SK-N-SH (cell line): ENCODE measurements around the gene PDHB. TPM values are rescaled to one million over a fixed set of nuclear protein-coding genes. Genes with fewer than 3 reads are reported as not detected.

Experiments
- CTCF ChIA-PET: fragments of 300-600, 350-600 bp; formaldehyde crosslinking; extraction: SDS; loops from one replicate; lab custom pipeline; 2021; lab: Yijun Ruan, JAX
- POLR2A ChIA-PET: fragments of 350-600 bp; sonication (Branson Sonifier 250); formaldehyde crosslinking; extraction: SDS; loops from one replicate; lab custom pipeline; 2020; ENCODE audit warnings: antibody characterized with exemption, inconsistent platforms; lab: Yijun Ruan, JAX
- DNase-seq: peaks from one replicate; pipeline ENCODE4 v3.0.0; 2012
- H2AFZ ChIP-seq: fragments of 200-600 bp; sonication (generic); 2 replicates; pipeline ENCODE4 v1.8.1; 2016; ENCODE audit warnings: antibody characterized with exemption, mild to moderate bottlenecking, low read depth
- H3F3A ChIP-seq: fragments of 200-600 bp; sonication (generic); replicated peaks from 2 replicates; pipeline ENCODE3; 2016; ENCODE audit warnings: antibody characterized with exemption, mild to moderate bottlenecking; ENCODE audit not compliant: insufficient read depth
- H3K27ac ChIP-seq, 2 experiments: fragments of 200-500 bp in 1 of 2; fragments of 200-600 bp in 1 of 2; sonication (Bioruptor generic) in 1 of 2; sonication (generic), shearing (Covaris generic) in 1 of 2; 2 replicates each; pipeline versions ENCODE4 v1.5.1 to v1.6.1; 2014 to 2016; ENCODE audit warnings: low read depth in 2 of 2, inconsistent platforms in 1 of 2, low read length in 1 of 2, mild to moderate bottlenecking in 1 of 2, mixed read lengths in 1 of 2
- H3K27me3 ChIP-seq: fragments of 200-600 bp; sonication (generic), shearing (Covaris generic); 2 replicates; pipeline ENCODE4 v1.6.1; 2016; ENCODE audit warnings: mixed run types; ENCODE audit not compliant: insufficient read depth
- H3K36me3 ChIP-seq, 2 experiments: fragments of 200-500 bp in 1 of 2; fragments of 200-600 bp in 1 of 2; sonication (Bioruptor generic) in 1 of 2; sonication (generic) in 1 of 2; replicated peaks in 1 of 2; 2 replicates each; pipeline versions ENCODE3 to v1.5.1; 2014 to 2016; ENCODE audit warnings: low read length in 1 of 2, mild to moderate bottlenecking in 1 of 2; ENCODE audit not compliant: insufficient read depth in 2 of 2, control insufficient read depth in 1 of 2
- H3K4me1 ChIP-seq, 2 experiments: fragments of 200-500 bp in 1 of 2; fragments of 200-600 bp in 1 of 2; sonication (Bioruptor generic) in 1 of 2; sonication (generic), shearing (Covaris generic) in 1 of 2; 2 replicates each; pipeline versions ENCODE4 v1.5.1 to v1.6.1; 2014 to 2016; ENCODE audit warnings: low read depth in 1 of 2, low read length in 1 of 2, mixed run types in 1 of 2; ENCODE audit not compliant: insufficient read depth in 2 of 2, control insufficient read depth in 1 of 2
- H3K4me2 ChIP-seq: fragments of 200-600 bp; sonication (generic), shearing (Covaris generic); 2 replicates; pipeline ENCODE4 v1.6.1; 2017; ENCODE audit warnings: mixed run types
- H3K4me3 ChIP-seq, 2 experiments: fragments of 200-500 bp in 1 of 2; fragments of 200-600 bp in 1 of 2; sonication (Bioruptor generic) in 1 of 2; sonication (generic), shearing (Covaris generic) in 1 of 2; 2 replicates each; pipeline versions ENCODE4 v1.5.1 to v1.8.1; 2014 to 2016; ENCODE audit warnings: low read depth in 2 of 2, inconsistent platforms in 1 of 2, low read length in 1 of 2, mild to moderate bottlenecking in 1 of 2, mixed read lengths in 1 of 2, moderate library complexity in 1 of 2
- H3K79me2 ChIP-seq: fragments of 200-600 bp; sonication (generic); 2 replicates; pipeline ENCODE4 v1.8.1; 2017; ENCODE audit warnings: mild to moderate bottlenecking; ENCODE audit not compliant: insufficient read depth
- H3K9ac ChIP-seq: fragments of 200-600 bp; sonication (generic); 2 replicates; pipeline ENCODE4 v1.6.1; 2017; ENCODE audit warnings: mixed run types
- H3K9me2 ChIP-seq: fragments of 200-600 bp; sonication (generic); 2 replicates; pipeline ENCODE4 v1.6.1; 2017; ENCODE audit warnings: mixed run types
- H3K9me3 ChIP-seq: fragments of 200-600 bp; sonication (generic); 2 replicates; pipeline ENCODE4 v1.6.1; 2017; ENCODE audit warnings: mixed run types, mild to moderate bottlenecking, moderate library complexity
- H4K20me1 ChIP-seq: fragments of 200-600 bp; sonication (generic); 2 replicates; pipeline ENCODE4 v1.6.1; 2017; ENCODE audit warnings: mild to moderate bottlenecking, mixed run types; ENCODE audit not compliant: insufficient read depth
- ELF1 ChIP-seq: IDR thresholded peaks from 2 replicates; pipeline ENCODE4 v1.4.0; 2012
- EP300 ChIP-seq, 2 experiments: IDR thresholded peaks; 2 replicates each; pipeline versions ENCODE4 v1.4.0 to v1.6.1; 2012; ENCODE audit warnings: borderline replicate concordance in 1 of 2, low read depth in 1 of 2, low read length in 1 of 2
- EZH2phosphoT487 ChIP-seq: fragments of 200-600 bp; sonication (generic); IDR thresholded peaks from 2 replicates; pipeline ENCODE4 v1.6.1; 2017; ENCODE audit warnings: low read depth, mixed run types, mild to moderate bottlenecking, antibody characterized with exemption, moderate library complexity, borderline replicate concordance
- FOSL2 ChIP-seq: IDR thresholded peaks from 2 replicates; pipeline ENCODE4 v1.4.0; 2012; ENCODE audit warnings: low read depth, mild to moderate bottlenecking, moderate library complexity, borderline replicate concordance
- FOXJ3 ChIP-seq: sonication (generic); formaldehyde crosslinking; IDR thresholded peaks from 2 replicates; pipeline ENCODE4 v1.5.1; 2020; ENCODE audit warnings: mild to moderate bottlenecking, missing genetic modification reagents
- MEF2A ChIP-seq: IDR thresholded peaks from 2 replicates; pipeline ENCODE4 v1.4.0; 2012; ENCODE audit warnings: low read depth, borderline replicate concordance
- NFIC ChIP-seq: IDR thresholded peaks from 2 replicates; pipeline ENCODE4 v1.4.0; 2012; ENCODE audit warnings: borderline replicate concordance
- NRF1 ChIP-seq: IDR thresholded peaks from 2 replicates; pipeline ENCODE4 v1.6.1; 2012; ENCODE audit warnings: low read depth, mild to moderate bottlenecking, low read length
- RAD21 ChIP-seq: IDR thresholded peaks from 2 replicates; pipeline ENCODE4 v1.6.1; 2012; ENCODE audit warnings: mild to moderate bottlenecking, low read length
- REST ChIP-seq: IDR thresholded peaks from 2 replicates; pipeline ENCODE4 v1.6.1; 2012; ENCODE audit warnings: mild to moderate bottlenecking, low read depth, low read length, moderate library complexity
- RFX5 ChIP-seq: IDR thresholded peaks from 2 replicates; pipeline ENCODE4 v1.6.1; 2012; ENCODE audit warnings: mild to moderate bottlenecking, improper control_type of control experiment, low read length
- SIN3A ChIP-seq: IDR thresholded peaks from 2 replicates; pipeline ENCODE4 v1.6.1; 2012; ENCODE audit warnings: low read depth, mild to moderate bottlenecking, low read length, moderate library complexity, borderline replicate concordance
- SMC3 ChIP-seq: IDR thresholded peaks from 2 replicates; pipeline ENCODE4 v1.6.1; 2012; ENCODE audit warnings: low read depth, low read length, improper control_type of control experiment
- TCF12 ChIP-seq: IDR thresholded peaks from 2 replicates; pipeline ENCODE4 v1.4.0; 2012
- TEAD4 ChIP-seq: IDR thresholded peaks from 2 replicates; pipeline ENCODE4 v1.4.0; 2012; ENCODE audit warnings: mild to moderate bottlenecking, borderline replicate concordance; ENCODE audit not compliant: insufficient read depth
- USF1 ChIP-seq: IDR thresholded peaks from 2 replicates; pipeline ENCODE4 v1.4.0; 2012; ENCODE audit warnings: low read depth, borderline replicate concordance
- USF2 ChIP-seq: fragments of 150-350 bp; IDR thresholded peaks from 2 replicates; pipeline ENCODE4 v1.6.1; 2017; ENCODE audit warnings: antibody characterized with exemption, low read length, low read depth, borderline replicate concordance
- YY1 ChIP-seq: IDR thresholded peaks from 2 replicates; pipeline ENCODE4 v1.4.0; 2012; ENCODE audit warnings: low read depth, mild to moderate bottlenecking
- whole genome bisulfite sequencing: methylation state at CpG from one replicate; pipeline ENCODE4 v1.1.6; 2017; ENCODE audit warnings: low lambda C conversion rate; 5-methylcytosine and 5-hydroxymethylcytosine counted together
- polyA plus RNA-seq, 3 experiments: library from polyadenylated mRNA; depleted of rRNA; stranded (reverse); fragments of >200 nt; gene quantifications; 2 replicates each; pipeline ENCODE4 v1.2.3, GENCODE V29; 2012
- TF ChIP-seq, protein P1 (sequence below): IDR thresholded peaks from 2 replicates; pipeline ENCODE4 v1.4.0; 2012; ENCODE audit warnings: low read depth
- TF ChIP-seq, protein P2 (sequence below): fragments of 200-600 bp; sonication (generic); IDR thresholded peaks from 2 replicates; pipeline ENCODE4 v1.6.1; 2017; ENCODE audit warnings: antibody characterized with exemption, mild to moderate bottlenecking, moderate library complexity
- TF ChIP-seq, protein P3 (sequence below): fragments of 150-350 bp; IDR thresholded peaks from 2 replicates; pipeline ENCODE4 v1.6.1; 2016; ENCODE audit warnings: mild to moderate bottlenecking, low read depth, low read length

PDHB gene
- polyA plus RNA-seq, 1 of the 3 experiments (the other 2 are of a cell fraction): 87.5 TPM

DNA sequence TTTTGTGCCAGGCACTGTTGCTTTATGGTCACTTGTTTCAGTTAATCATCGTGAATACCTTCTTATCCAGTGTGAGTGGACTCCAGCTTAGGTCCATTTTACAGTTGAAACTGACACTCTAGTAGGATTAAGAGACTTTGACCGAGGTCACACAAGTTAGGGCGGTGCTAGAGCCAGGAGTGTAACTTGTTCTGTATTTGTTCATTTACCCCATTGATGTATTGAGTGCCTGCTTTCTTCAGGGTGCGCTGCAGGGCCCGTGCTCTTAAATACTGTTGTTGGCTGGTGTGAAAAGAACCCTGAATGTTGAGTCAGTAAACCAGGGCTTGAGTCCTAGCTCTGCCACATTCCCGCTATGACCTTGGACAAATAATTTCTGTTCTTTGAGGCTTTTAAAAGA lies 15.4 kb downstream of the PDHB start:
- WGBS: 84% methylated on average over 6 of the region's 6 CpGs
- Histone ChIP-seq H3K4me1 (peaks cover 0 to 3% of the 10 kb centered on the region in 2 experiments; a peak in 1 of 4 replicates), H3K79me2 (no peaks in the 10 kb centered on the region), H2AFZ (no peak overlapping the region), H3K9ac (no peak overlapping the region), H3K4me3 (no peak overlapping the region), H3K9me2 (no peaks in the 10 kb centered on the region), H3F3A (no peaks in the 10 kb centered on the region), H4K20me1 (no peaks in the 10 kb centered on the region), H3K4me2 (no peak overlapping the region), H3K36me3 (peaks cover 0 to 2% of the 10 kb centered on the region in 2 experiments), H3K27ac (no peak overlapping the region), H3K27me3 (no peaks in the 10 kb centered on the region), H3K9me3 (no peaks in the 10 kb centered on the region)
- no peak for DNase-seq
- CTCF ChIA-PET: interaction anchor here (1.1 to 1.6 kb wide), 3 partner anchors 12 to 240 kb away, joined by 4 to 5 read pairs (median 4); no protein-coding TSS in a partner anchor
- POLR2A ChIA-PET: no interaction called here
- TF ChIP-seq EZH2phosphoT487 (no peak), MEF2A (no peak), USF1 (no peak), RAD21 (no peak), FOSL2 (no peak), YY1 (no peak), TCF12 (no peak), NFIC (no peak), USF2 (no peak), NRF1 (no peak), TEAD4 (no peak), FOXJ3 (CRISPR knock-in tag) (no peak), ELF1 (no peak), SMC3 (no peak)
- TF ChIP-seq, protein P1, sequence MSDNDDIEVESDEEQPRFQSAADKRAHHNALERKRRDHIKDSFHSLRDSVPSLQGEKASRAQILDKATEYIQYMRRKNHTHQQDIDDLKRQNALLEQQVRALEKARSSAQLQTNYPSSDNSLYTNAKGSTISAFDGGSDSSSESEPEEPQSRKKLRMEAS: no peak
- TF ChIP-seq, protein P2, sequence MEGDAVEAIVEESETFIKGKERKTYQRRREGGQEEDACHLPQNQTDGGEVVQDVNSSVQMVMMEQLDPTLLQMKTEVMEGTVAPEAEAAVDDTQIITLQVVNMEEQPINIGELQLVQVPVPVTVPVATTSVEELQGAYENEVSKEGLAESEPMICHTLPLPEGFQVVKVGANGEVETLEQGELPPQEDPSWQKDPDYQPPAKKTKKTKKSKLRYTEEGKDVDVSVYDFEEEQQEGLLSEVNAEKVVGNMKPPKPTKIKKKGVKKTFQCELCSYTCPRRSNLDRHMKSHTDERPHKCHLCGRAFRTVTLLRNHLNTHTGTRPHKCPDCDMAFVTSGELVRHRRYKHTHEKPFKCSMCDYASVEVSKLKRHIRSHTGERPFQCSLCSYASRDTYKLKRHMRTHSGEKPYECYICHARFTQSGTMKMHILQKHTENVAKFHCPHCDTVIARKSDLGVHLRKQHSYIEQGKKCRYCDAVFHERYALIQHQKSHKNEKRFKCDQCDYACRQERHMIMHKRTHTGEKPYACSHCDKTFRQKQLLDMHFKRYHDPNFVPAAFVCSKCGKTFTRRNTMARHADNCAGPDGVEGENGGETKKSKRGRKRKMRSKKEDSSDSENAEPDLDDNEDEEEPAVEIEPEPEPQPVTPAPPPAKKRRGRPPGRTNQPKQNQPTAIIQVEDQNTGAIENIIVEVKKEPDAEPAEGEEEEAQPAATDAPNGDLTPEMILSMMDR: no peak

DNA sequence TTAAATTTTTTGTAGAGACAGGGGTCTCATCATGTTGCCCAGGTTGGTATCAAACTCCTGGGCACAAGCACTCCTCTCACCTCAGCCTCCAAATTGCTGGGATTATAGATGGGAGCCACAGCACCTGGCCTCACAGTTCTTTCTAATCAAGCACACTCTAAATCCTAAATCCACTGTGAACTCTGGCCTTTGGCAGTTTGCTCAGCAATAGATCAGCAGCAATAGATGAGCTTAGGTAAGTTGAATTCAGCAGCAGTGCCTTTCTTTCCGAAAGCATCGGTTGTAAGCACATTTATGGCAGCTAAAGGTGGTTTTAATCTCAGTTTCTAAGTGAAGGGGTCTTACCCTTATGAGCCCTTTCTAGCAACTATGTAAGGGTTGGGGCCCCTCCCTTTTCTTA lies 16.6 kb downstream of the PDHB start:
- H3K4me3 ChIP-seq: no peak overlapping the region
- H3K27ac ChIP-seq: no peak overlapping the region
- H3K4me1 ChIP-seq: peaks cover 0 to 3% of the 10 kb centered on the region in 2 experiments; a peak in 1 of 4 replicates
- H3K9ac ChIP-seq: no peak overlapping the region
- ChIA-PET CTCF (interaction anchor here (0.9 to 3.3 kb wide), 7 partner anchors 13 to 110 kb away, joined by 3 to 30 read pairs (median 6); partner anchors contain the start of genes HTD2 and RPP14), POLR2A (no interaction called here)
- 96% methylated on average over 2 of the region's 2 CpGs for WGBS
- no peaks in the 10 kb centered on the region for H3K27me3 ChIP-seq
- H3F3A ChIP-seq: no peaks in the 10 kb centered on the region
- H2AFZ ChIP-seq: no peak overlapping the region
- H3K9me2 ChIP-seq: no peaks in the 10 kb centered on the region
- no peaks in the 10 kb centered on the region for H3K9me3 ChIP-seq
- H3K4me2 ChIP-seq: no peak overlapping the region
- no peaks in the 10 kb centered on the region for H3K36me3 ChIP-seq
- H3K79me2 ChIP-seq: no peaks in the 10 kb centered on the region
- H4K20me1 ChIP-seq: no peaks in the 10 kb centered on the region
- no peak for DNase-seq
- TF ChIP-seq EP300 (IDR thresholded peaks at IDR 0.05; ENCODE audit: borderline replicate concordance in 1 of 2, low read depth in 1 of 2, low read length in 1 of 2): no peak
- no peak for TF ChIP-seq TEAD4
- no peak for TF ChIP-seq REST
- TF ChIP-seq FOXJ3 (CRISPR knock-in tag): no peak
- no peak for TF ChIP-seq SIN3A
- no peak for TF ChIP-seq RFX5
- TF ChIP-seq, protein P3, sequence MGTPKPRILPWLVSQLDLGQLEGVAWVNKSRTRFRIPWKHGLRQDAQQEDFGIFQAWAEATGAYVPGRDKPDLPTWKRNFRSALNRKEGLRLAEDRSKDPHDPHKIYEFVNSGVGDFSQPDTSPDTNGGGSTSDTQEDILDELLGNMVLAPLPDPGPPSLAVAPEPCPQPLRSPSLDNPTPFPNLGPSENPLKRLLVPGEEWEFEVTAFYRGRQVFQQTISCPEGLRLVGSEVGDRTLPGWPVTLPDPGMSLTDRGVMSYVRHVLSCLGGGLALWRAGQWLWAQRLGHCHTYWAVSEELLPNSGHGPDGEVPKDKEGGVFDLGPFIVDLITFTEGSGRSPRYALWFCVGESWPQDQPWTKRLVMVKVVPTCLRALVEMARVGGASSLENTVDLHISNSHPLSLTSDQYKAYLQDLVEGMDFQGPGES: no peak
